HG03097 (cell line): ENCODE results near the gene PLOD3.

Experiments
- ATAC-seq: cut with Tn5 transposase; IDR thresholded peaks from one replicate; pipeline ENCODE4 v1.9.1; 2021; ENCODE audit not compliant: unreplicated experiment, low FRiP score

The PLOD3 gene

DNA sequence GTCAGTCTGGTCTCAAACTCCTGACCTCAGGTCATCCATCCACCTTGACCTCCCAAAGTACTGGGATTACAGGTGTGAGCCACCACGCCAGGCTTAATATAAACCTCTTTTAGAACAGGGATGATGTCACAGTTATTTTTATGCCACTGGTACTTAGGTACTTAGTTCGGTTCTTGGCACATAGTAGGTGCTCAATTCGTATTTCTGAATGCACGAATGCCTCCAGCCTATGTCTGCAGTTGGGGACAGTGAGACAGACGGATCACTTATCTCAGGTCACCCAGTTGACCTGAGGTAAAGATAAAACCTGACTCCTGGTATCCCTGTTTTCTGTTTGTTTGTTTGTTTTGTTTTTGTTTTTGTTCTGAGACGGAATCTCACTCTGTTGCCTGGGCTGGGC lies 31.2 kb downstream of the PLOD3 start:
- ATAC-seq, result no peak

DNA sequence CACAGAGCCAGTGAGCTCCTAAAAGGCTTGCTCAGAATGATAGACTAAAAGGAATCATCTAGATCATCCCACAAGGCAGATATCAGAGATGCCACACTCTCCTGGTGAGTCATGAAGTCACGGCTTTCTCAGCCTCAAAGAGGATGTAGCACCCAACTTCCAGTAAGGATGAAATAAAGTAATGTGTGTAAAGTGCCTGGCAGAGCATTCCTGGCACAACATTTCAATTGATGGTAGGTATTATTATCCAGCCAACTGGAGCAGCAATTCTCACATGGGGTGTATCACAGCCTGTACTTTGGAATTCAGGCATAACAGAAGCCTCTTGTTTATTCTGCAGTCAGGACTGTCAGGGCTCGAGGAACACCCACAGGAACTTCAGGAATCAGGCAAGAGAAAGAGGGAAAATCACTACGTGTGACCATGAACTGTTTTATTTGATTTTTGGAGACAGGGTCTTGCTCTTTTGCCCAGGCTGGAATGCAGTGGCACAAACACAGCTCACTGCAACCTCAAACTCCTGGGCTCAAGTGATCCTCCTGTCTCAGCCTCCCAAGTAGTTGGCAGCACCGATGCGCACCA lies 32.0 kb downstream of the PLOD3 start:
- no peak for ATAC-seq

DNA sequence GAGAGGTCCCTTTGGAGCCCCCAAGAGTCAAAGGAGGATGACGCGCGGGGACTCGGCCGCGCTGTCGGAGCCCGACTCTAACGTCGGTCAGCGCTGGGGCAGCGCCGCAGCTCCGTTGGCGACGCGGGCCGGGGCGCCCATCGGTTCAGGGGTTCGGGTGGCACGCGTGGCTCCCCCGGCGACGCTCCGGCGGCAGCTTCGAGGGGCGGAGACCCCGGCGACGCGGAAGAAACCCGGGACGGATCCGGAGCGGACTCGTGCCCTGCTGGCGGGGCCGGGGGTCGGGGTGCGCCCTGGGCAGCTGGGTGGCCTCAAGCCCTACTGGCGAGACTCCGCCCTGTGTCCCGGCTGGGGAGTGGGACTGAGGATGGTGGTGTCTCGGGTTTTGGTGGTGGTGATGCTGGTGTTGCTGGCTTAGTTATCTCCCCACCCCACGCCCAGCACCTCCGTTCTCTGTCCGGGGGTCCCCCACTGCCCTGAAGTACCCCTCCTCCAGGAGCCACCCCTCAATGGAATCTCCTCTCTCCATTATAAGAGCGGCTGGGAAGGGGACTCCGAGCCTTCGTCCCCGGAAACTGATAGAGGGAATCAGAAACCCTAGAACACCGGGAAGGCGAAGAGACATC lies 37.1 kb downstream of the PLOD3 start, which contains the start of gene NAT16:
TSS of gene NAT16 (minus strand) at position 164 of the 626 bp plus-strand sequence. CDS start 5,486 bp downstream, outside the sequence.
- no peak for ATAC-seq

DNA sequence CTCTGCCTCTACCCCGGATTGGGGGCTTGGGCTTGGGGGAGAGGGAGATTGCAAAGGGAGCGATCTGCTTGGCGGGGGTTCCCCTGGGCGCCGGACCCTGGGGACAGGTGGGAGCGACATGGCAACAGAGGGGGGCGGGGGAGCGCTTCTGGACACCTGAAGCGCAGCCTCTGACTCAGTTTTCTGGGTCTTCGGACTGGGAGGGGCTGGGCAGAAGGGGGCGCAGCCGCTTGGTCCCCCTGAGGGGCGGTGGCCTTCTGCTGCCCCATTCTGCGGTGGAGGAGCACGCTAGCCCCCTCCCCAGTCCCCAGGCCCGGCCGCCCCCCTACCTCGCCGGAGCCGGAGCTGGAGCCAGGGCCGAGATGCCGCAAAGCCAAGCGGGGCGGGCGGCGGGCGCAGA lies 37.7 kb downstream of the PLOD3 start:
- no peak for ATAC-seq

DNA sequence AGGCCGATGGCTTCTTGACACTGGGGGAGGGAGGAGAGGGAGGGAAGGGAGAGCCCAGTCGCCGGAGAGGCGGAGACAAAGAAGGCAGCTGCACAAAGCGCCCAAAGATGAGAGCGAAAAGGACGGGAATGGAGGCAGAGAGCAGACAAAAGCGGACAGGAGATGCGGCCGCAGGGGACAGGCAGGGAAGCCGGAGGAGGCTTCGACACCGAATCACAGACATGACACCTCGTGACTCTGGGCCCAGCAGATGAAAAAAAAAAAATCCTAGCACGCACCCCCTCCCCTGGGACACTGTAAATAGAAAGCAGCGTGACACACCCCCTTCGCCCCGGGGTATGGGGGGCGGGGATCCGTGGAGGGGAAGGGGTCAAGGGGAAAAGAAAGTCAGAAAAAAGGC lies 38.3 kb downstream of the PLOD3 start:
- no peak for ATAC-seq

DNA sequence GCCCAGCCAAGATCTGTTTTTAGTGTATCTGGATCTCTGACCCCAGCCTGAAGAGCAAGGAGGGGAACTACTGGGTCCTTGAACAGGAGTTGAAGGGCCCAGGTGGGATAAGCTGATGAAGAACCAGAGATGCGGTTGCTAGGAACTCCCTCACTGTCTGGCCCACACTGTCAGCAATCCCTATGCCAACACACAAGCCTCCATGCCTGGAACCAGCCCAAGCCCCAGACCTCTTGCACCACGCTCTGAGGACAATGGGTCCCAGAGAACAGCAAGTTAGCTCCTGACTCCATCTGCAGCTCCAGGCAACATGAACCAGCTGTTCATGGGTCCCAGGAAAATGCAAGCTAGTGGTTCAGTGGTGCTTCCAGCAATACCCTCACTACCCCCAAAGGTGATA lies 39.7 kb downstream of the PLOD3 start:
- ATAC-seq, result no peak

DNA sequence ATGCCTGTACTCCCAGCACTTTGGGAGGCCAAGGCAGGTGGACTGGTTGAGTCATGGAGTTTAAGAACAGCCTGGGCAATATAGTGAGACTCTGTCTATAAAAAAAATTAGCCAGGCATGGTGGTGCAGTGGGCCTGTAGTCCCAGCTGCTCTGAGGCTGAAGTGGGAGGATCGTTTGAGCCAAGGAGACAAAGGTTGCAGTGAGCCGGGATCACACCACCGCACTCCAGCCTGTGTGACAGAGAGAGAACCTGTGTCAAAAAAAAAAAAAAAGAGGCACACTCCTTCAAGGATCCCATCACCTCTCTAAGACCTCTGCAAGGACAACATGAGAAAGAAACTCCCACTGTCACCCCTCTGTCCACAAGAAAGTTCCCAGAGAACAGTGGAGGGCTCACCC lies 41.7 kb downstream of the PLOD3 start:
- no peak for ATAC-seq

DNA sequence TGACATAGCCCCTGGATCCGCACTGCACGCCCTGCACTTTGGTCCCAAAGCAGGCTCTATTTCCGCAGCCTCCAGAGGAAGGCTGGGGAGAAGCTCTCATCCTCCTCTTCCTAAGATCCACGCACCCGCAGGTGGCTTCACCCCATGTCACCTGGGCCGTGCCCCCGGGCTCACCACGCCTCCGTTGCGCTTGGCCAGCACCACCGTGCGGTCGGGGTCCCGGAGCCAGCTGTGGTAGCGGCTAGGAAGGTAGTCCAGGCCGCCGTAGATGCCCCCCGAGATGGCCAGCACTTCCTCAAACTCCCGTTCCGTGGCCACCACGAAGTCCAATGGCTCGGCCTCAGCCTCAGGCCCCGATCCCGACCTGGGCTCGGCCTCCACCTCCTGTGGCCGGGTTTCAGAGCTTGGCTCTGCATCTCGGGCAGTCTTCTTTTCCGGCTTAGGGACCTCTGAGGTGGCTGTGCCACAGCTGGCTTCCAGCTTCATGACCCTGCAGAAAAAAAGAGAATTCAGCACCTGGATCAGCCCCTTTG lies 43.0 kb downstream of the PLOD3 start:
- no peak for ATAC-seq

DNA sequence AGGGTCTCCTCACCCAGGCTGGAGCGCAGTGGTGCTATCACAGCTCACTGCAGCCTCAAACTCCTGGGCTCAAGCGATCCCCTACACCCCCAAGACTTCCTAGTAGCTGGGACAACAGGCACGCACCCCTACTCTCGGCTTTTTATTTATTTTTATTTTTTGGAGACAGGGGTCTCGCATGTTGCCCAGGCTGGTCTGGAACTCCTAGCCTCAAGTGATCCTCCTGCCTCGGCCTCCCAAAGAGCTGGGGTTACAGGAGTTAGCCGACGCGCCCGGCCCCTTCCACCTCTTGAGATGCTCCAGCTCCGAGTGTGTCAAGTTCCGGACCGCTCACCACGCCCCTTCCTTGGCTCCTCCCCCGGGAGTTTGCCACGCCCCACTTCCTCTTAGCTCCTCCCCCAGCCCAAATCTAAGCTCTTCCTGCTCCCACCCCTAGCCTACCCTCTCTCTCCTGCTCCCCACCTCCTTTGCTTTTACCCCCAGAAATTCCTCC lies 43.6 kb downstream of the PLOD3 start:
- no peak for ATAC-seq

DNA sequence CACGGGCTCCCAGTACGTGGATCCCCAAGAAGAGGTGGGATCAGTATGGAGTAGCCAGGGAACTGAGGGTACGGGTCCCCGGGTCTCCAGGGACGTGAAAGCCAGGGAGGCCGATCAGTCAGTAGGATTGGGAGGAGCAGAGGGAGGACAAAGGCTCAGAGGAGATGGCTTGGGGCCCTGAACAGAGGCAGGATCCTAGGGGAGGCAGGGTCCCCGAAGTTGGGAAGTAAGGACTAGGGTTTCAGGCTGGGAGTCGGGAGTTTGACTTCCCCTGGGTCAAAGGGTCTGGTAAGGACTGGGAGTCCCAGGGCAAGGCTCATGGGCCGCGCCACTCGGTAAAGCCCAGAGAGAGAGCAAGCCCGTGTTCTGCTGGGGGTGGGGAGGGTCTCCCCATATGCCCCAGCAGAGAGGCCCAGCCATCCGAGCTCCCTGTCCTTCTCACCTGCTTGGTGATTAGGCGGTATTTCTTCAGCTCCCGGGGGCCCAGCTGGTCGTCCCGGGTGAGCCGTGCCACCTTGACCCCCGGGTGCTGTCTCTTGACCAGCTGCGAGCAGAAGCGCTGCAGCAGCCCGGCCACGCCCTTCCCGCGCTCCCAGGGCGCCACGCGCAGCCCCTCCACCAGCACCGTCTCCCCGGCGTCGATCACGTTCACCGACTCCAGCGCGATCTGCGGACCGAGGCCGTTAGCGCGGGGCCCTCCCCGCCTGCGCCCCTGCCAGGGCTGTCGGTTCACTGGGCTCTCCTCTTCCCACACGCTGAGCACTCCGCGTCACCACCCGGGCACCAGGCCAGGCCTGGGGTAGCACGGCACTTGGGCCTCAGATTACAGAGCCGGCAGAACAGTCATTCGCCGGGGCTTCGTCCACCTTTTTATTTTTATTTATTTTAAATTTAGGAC lies 44.3 kb downstream of the PLOD3 start:
- ATAC-seq, result no peak

DNA sequence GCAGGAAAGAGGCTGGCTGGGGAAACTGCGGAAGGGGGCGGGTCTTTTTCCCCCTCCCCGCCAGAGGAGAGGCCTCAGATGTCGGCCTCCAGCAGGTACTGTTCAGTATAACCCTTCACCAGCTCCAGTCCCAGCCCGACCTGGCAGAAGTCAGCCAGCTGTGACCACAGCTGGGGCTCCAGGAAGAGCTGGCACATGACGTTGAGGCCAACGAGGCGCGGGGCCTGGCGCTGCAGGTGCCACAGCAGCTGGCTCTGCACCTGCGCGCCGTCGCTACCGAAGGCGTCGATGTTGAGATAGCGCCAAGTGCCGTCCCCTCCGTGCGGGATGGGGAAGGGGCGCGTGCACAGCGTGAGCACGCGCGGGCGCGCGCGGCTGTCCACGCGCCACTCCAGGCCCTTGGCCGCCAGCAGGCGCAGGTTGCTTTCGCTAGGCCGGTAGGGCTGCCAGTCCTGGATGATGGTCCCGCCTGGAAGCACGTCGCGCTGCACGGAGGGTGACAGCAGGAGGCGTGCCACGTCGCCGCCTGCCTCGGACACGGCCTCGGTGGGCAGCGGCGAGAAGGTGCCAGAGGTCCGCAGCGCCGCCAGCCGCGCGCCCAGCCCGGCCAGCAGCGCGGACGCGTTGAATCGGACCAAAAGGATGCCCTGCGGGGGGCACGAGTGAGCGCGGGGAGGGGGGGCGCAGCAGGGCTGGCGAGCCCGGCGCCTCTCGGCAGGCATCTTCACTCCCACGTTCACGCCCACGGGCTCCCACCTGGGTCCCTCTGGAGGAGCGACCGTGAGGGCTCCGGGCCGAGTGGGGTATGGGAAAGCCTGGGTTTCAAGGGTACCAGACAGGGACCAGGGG lies 45.2 kb downstream of the PLOD3 start:
- ATAC-seq, result no peak

DNA sequence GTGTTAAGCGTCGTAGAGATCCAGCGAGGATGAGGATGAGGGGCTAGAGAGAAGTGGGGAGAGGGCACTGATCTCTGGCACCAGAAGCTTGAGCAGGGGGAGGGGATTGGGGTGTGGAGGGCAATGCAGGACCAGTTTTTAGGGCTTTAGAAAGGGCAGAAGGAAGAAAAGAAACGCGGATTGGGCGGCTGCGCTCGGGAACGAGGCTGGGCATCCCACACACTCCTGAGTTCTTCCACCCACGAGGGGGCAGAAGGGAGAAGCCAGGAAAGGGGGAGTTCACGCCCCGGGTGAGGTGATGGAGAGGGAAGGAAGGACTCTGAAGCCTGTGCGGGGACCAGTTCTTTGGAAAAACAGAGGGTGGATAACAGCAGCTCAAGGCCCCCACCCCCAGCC lies 45.9 kb downstream of the PLOD3 start:
- ATAC-seq, result no peak

DNA sequence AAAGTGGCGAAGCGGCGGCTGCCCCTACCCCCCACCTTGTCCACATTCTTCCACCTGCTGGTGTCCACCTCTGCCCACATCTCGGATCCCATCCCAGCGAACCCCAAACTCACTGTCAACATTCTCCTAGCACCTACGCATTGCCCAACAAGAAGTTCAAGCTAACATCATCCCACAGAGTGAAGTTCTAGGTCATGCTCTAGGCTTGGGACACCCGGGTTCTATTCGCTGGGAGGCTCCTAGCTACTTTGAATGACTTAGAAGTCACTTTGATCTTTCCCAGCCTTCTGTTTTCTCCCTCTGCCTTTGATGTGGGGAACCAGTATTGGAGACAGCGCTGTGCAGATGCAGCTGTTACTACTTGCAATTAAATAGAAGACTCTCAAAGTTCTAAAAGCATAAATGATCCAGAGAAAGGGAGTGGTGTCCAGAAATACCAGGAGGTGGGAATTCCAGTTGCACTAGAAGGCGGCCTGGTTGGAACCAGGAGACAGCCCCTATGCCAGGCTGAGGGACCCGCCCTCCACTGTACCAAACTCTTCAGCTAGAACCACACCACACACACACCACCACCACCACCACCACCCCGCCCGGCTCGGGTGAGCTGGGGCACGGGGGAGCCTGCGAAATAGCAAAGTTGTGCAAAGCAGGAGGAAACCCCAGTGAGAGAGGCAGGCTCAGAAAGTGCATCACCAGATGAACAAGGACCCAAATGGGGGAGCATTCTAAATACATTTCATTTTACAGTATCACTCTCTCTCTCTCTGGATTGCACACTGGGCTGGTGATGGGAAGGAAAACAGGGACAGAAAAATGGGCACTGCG lies 46.6 kb downstream of the PLOD3 start:
- ATAC-seq, result no peak

DNA sequence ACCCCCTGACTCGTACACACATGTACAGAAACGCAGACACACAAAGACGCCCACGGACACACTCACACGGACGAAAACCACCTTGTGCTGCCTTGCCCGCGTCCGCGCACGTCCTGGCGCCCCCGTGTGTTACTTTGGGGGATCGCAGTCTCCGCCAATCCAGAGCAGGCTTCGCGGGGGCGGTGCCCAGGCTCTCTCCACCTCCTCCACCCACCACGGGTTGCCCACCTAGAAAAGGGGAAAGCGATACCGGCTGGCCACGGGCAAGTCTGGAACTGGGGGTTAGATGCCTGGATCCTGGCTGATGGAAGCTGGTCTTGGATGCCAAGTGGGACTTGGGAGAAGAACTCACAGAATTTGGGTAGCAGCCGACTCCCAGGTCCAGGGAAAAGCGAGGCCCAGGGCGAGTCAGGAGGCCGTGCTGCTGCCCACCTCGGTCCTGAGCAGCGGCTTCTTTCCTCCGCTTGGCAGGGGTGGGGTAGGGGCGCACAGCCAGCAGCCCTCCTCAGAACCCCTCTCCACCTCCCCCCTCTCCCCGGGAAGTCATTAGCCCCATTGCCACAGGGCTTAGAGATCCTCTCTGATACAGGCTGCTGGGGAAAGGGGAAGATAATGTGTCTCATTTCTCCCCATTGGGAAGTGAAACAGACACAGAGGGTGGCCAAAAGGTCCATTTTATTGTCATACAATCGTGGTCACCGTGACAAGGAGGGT lies 47.4 kb downstream of the PLOD3 start:
- ATAC-seq, result peak; percentile 44

DNA sequence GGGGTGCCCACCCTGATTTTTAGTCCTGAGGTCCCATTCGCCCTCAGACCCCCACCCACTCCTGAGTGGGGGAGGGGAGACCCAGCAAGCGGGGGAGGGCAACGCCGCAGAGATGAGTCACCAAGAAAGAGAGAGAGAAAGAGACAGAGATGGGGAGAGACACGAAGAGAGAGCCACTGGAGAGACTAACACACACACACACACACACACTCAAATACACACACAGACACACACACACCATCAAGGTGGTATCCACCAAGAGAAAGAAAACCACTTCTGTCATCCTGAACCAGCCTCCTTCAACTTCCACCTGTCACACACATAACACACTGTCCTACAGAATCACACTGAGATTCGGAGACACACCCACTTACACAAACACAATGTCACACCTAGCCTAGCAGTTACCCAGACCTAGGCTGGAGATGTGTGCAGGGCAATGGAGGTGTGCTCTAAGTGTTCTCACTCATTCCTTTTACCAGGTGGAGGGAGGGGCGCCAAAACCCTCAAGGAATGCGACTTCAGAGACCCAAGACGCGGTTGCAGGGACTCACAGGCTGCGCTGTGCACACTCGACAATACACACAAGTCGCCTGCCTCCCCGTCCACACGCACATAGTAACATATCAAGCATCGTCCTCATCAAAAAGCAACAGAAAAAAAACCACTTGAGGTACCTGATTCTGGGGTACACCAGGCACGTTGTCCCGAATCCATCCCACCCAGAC lies 48.1 kb downstream of the PLOD3 start:
- no peak for ATAC-seq

DNA sequence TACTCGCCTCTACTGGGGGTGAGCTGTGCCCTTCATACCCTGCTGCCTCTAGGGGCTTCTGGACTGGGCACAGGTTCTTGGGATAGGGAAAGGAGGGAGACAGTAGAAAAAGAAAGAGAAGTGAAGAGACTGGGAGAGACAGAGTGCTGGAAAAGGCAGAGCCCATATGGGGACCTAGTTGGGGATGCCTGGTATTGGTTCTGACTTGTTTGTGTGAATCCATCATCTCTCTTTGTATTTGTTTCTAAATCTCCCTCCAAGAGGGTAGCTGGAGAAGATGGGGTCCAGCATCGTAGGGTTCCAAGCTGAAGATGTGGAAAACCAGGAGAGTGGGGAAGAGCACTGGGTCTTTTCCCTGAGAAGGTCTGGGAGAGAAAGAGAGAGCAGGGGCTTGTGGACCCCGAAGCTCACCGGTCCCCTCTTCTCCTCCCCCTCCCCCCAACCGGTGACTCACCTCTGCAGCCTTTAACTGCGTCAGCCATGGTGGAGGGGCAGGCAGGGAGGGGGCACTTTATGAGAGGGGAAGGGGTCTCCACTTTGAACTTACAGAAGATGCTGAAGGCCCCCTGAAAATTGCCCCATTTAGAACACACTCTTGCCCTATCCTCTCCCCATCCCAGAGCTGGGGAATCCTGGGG lies 48.9 kb downstream of the PLOD3 start:
- ATAC-seq, result no peak

DNA sequence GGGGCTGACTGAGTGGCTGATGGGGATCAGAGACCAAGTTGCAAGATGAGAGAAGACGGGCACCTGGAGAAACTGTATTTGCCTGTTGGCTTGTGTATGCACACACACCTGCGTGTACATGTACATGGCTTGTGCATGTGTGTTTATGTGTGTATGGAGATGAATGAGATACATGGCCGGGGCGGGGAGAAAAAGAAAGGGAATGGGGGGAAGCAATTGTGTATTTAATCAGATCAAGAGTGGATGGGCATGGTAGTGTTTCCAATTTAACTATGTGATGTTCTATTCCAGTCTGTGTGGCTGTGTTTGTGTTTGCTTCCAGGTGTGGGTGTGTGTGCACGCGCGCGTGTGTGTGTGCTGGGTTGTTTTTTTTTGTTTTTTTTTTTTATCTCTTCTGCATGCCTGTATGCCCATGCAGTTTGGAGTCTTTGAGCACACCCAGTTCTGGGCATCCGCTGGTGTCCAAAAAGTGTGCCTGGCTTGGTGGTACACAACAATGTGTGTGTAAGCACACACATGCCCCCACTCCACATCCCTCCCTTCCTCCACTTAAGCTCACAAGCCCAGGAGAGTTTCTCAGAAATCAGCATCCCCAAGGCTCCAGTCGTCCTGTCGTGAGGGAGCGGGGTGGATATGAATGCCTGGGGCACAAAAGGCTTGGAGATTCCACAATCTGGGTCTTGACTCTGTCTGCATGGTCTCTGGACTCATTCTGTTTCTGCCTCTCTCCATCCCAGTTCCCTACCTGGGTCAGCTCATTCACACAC lies 49.6 kb downstream of the PLOD3 start:
- no peak for ATAC-seq
